SW 1271 (cell line): ENCODE data around the gene PHLDB2.
A peak's percentile ranks its signal among the peaks of the same experiment; 100 is the strongest.
"Not testable (repeated sequence)": the region's sequence is repeated elsewhere in the genome, so short reads cannot be mapped to it uniquely, and the experiment has no call there.

Source experiments
- DNase-seq, 2 experiments: peaks; one replicate each; lab custom pipeline; 2025; lab: John Stamatoyannopoulos, UW

PHLDB2 gene

DNA sequence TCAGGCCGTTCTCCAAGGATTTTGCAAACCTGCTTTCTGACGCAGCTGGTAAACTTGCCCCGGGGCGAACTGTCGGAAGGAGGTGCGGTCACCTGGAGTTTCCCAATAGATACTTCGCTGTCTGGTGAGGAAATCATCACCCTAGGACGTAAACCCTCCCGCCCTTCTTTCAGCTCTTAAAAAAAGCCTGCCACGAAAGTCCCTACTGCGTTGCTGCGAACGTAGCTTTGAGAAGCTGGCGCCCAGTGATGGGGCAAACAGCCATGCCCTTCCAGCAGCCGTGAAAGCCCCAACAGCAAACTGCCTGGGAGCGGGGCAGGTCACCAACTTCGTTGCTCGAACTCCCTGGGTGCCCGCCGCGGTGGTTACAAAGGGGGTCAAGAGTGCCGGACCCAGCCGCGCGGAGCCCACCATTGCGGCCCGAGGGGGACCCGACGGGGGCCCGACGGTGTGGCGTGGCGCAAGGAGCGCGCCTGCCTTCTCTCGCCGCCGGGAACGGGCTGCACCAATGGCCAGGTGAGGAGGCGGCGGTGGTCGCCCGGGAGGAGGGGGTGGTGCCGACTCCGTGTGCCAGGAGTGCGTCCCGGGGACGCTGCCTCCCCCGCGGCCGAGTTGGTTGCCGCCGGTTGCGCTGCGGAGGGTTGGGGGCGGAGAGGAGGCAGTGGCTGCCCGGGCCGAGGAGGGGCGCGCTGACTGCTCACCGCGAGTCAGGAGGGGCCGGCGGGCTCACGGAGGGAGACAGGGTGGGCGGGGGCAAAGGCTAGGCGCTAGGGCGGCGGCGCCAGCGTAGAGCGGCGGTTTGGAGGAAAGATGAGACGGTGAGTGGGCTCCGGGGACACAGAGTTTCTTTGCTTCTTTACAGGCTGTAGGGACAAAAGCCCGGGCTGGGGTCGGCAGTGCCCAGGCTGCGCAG lies at the start of gene PHLDB2:
TSS of gene PHLDB2 (plus strand) at position 205 of the 913 bp plus-strand sequence. CDS start 24,813 bp downstream, outside the sequence.
- peak; percentile 68 to 83 for DNase-seq

DNA sequence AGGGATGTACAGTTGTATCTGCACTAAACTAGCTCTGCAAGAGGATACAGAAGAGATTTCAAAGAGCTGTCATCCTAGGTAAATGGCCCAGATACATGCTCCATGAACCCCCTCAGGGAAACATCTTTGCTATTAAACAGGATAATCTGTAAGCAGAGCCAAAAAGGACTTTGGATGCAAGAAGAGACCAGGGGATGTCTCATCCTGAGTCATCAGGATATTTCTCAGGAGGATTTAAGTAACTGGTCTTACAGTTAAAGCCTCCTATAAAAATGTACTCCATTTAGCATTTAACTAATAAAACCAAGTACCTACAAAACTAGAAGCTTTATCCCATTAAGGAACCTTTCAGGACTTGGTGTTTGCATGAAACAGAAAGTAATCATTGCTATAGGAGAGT lies 48.2 kb upstream of the PHLDB2 start:
- no peak for DNase-seq

GRCh38 chr3:111811811-111812210 lies 47.3 kb upstream of the PHLDB2 start:
- no peak for DNase-seq

- no peak for DNase-seq
Observed at GRCh38 chr3:111812701-111813100, 46.4 kb upstream of the PHLDB2 start.

DNA sequence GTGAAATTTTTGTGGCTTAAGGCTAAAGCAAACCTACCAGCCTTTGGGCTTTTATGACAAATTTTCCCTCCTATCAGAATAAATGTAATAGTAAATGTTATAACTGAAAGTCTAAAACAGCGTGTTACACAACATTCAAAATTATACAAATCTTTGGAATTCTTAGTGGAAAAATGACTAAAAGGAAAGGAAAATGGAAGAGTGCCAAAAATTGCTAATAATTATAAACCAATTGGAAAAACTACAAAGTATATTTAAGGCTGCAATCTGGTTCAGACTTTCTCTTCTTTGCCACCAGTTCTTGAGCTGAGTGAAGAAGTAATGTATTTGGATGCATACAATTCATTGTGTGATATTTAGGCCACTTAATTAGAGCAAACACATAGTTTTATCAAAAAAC lies 45.6 kb upstream of the PHLDB2 start:
- DNase-seq, result no peak

GRCh38 chr3:111813979-111814378 lies 45.1 kb upstream of the PHLDB2 start:
- DNase-seq, result no peak

- DNase-seq, result not testable (repeated sequence)
Observed at GRCh38 chr3:111816771-111817170, 42.3 kb upstream of the PHLDB2 start.

GRCh38 chr3:111819927-111820326 lies 39.1 kb upstream of the PHLDB2 start:
- no peak for DNase-seq

GRCh38 chr3:111820651-111821050 lies 38.4 kb upstream of the PHLDB2 start:
- no peak for DNase-seq

GRCh38 chr3:111821891-111822290 lies 37.2 kb upstream of the PHLDB2 start:
- no peak for DNase-seq

GRCh38 chr3:111822804-111823203 lies 36.3 kb upstream of the PHLDB2 start:
- DNase-seq, result no peak

DNA sequence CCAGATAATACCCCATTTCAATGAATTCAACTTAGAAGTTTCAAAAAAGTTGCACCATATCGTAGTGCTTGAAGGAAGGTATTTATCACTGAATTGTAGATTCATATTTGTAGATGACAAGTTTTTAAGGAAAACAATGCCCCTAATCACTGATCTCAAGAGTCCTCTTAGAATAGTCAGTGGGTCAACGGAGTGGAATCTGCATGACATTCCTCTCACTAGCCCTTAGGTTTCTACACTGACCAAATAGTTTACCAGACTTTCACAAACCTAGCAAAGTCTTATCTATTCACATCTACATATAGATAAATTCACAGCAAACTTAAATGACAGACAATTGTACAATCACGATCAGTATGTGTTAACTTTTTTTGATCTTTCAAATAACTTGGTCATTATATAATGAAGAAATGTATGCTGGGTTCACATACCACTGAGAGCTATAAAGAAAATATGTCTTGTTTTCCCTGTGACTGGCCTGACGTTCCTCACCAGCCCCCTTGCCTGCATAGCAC lies 35.7 kb upstream of the PHLDB2 start:
- DNase-seq, result no peak

DNA sequence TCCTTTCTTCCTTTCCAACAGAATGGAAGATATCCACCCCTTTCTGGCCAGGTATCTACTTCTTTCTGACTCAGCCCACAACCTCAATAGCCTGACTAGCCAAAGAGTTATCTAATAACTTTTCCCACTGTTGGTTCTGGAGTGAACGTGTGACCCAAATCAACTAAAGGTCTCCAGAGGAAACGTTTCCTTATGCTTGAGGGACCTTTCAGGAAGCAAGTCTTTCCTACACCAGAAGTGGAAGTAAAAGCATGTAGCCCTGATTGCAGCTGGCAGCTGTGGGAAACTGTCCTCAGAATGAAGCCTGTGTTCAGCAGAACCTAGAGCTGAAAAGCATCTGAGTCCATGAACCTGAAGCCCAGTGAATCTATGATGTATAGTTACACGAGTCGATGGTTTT lies 34.7 kb upstream of the PHLDB2 start:
- no peak for DNase-seq

DNA sequence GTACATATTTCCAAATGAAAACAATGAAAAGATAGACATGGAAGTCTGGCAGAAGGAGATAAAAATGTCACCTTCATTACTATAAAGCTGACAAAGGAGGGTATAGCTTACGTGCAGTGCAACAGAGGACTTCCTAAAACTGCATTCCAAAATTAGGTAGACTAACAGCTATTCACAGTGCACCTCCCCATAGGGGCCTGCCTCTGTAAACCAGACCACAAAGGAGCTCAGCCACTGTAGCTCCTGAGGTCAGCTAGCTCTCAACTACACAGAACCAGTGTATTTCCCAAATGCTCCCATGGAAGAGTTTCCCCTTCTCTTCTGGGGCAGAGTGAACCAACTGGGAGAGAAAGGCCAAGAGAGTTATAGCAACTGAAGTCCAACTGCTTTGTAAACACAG lies 31.2 kb upstream of the PHLDB2 start:
- no peak for DNase-seq

DNA sequence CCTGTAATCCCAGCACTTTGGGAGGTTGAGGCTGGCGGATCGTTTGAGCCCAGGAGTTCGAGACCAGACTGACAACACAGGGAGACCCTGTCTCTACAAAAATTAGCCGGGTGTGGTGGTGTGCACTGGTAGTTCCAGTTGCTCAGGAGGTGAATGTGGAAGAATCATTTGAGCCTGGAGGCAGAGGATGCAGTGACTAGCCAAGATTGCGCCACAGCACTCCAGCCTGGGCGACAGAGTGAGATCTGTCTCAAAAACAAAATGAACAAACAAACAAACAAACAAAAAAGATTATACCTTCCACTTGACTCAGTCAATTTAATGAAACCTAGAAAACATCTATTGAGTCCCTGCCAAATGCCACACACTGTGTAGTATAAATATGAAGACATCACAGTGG lies 30.5 kb upstream of the PHLDB2 start:
- no peak for DNase-seq

DNA sequence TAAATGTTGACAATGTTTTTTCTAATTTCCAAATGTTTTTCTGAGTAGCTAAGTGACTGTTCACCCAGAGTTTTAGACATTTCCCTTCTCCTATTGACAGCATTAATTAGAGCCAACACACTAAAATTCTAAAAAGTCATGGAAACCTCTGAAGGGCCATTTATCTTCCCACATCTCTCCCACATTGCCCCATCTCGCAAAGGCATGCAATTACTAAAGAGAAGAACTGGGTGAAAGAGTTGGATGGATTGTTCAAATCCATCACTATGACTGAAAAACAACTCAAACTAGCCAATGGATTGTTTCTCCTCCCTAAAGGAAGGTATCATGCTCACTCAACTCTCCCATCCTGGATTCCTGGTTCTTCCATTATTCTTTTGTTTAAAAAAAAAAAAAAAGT lies 30.0 kb upstream of the PHLDB2 start:
- DNase-seq, result no peak

GRCh38 chr3:111831840-111832239 lies 27.2 kb upstream of the PHLDB2 start:
- no peak for DNase-seq

DNA sequence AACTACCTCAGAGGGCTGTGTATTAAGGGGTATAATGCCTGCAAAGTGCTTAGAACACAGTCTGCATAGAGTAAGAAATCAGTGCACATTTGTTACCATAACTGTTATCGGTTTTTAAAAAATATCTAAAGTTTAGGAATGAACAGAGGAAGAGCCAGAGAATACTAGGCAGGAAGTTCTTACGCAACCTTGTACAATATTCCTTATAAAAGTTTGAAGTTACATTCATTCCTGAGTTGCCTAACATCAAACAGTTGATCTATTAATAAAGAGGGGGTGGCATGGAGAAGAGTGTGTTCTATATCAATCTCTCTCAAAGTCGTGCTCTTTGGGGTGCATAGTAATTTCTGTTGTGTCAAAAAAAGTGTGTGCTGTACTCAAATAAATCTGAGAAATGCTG lies 22.0 kb upstream of the PHLDB2 start:
- no peak for DNase-seq

- no peak for DNase-seq
Observed at GRCh38 chr3:111838133-111838532, 20.9 kb upstream of the PHLDB2 start.

DNA sequence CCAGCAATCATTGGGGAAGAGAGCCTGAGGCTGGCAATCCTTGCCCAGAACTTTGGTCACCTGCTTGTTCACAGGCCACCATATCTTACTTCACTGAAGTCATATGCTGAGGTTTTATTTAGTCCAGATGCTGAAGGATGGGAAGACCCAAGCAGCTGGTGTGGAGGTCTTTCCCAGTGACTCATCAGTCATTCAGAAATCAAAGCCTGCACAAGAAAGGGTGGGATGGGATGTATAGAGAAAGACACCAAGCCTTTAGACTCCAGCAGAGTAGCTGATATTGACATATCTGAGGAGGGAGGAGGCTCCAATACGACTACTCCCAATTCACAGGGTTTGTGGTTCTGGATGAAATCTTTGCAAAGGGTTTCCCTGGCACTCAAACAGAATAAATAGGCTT lies 13.0 kb upstream of the PHLDB2 start:
- no peak for DNase-seq

DNA sequence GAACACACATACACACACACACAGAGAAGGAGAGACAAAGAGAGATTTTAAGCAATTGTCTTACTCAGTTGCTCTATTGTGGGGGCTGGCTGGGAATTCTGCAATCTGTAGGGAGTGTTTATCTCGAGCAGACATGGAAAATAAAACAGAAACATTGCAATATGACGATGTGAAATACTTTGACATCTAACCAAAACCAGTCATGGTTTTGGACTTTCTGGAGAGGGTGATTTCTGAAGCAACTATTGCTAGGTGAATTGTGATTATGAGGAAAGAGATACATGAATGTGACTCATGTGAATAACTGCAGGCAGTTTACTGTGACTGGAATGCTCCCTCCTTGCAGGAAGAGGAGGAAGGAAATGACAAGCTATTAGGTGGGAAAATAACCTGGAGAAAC lies 12.3 kb upstream of the PHLDB2 start:
- peak; percentile 21 to 71 for DNase-seq

GRCh38 chr3:111848283-111848682 lies 10.8 kb upstream of the PHLDB2 start:
- DNase-seq, result no peak

GRCh38 chr3:111848778-111849177 lies 10.3 kb upstream of the PHLDB2 start:
- no peak for DNase-seq

DNA sequence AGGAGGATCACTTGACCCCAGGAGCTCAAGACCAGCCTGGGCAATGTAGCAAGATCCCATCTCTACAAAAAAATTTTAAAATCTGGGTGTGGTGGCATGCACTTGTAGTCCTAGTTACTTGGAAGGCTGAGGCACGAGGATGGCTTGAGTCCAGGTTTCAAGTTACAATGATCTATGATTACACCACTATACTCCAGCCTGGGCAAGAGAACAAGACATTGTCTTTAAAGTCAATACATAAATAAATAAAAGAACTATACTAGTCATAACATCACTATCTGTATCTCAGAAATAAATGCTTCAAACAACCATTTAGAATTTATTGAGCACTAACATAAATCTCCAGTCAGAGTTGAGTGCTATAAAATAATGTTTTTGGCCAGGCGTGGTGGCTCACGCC lies 8.5 kb upstream of the PHLDB2 start:
- DNase-seq, result no peak
